Brain microvascular endothelial cell (primary cell): ENCODE measurements around the gene FBXL3.

Experiments
- DNase-seq: peaks from one replicate; pipeline ENCODE4 v3.0.0-alpha.2; 2020
- H3K27ac ChIP-seq: fragments of 250-450 bp; sonication (Bioruptor Pico); 2 replicates; pipeline ENCODE4 v1.5.1; 2020; ENCODE audit warnings: mild to moderate bottlenecking, moderate library complexity
- H3K27me3 ChIP-seq: fragments of 250-450 bp; sonication (Bioruptor Pico); replicated peaks from 2 replicates; pipeline ENCODE4 v1.5.1; 2020; ENCODE audit warnings: mild to moderate bottlenecking
- H3K36me3 ChIP-seq: fragments of 250-450 bp; sonication (Bioruptor Pico); replicated peaks from 2 replicates; pipeline ENCODE4 v1.5.1; 2020; ENCODE audit warnings: mild to moderate bottlenecking
- H3K4me3 ChIP-seq: 2 replicates; pipeline ENCODE4 v1.5.1; 2011; ENCODE audit warnings: low read depth, mild to moderate bottlenecking, control low read depth, low read length, moderate library complexity
- CTCF ChIP-seq: IDR thresholded peaks from 2 replicates; pipeline ENCODE4 v1.5.1; 2011; ENCODE audit warnings: low read depth, mild to moderate bottlenecking, moderate library complexity, low read length, control low read depth, inconsistent platforms; ENCODE audit errors: missing control alignments
- in situ Hi-C: cut with HindIII; loops from 2 replicates; pipeline ENCODE4 v1.10.0; 2017; ENCODE audit warnings: low sequenced_read_pairs, low pct_ligation_motif_present

The FBXL3 gene

GRCh38 chr13:76974618-76974975 is 52.4 kb downstream of the FBXL3 start:
- no peak overlapping the region for H3K27ac ChIP-seq
- DNase-seq: no peak
- no peaks in the 10 kb centered on the region for H3K27me3 ChIP-seq
- H3K36me3 ChIP-seq: no peaks in the 10 kb centered on the region
- TF ChIP-seq CTCF: no peak
- in situ Hi-C loops: no loop called here
- no peak overlapping the region for H3K4me3 ChIP-seq

- Histone ChIP-seq H3K27me3 (no peaks in the 10 kb centered on the region), H3K36me3 (no peaks in the 10 kb centered on the region), H3K4me3 (no peak overlapping the region), H3K27ac (no peak overlapping the region)
- in situ Hi-C loops: no loop called here
- TF ChIP-seq CTCF: no peak
- DNase-seq: no peak
Measured at GRCh38 chr13:76973920-76974617, 52.9 kb downstream of the FBXL3 start.

- in situ Hi-C loops: no loop called here
- Histone ChIP-seq H3K27ac (no peak overlapping the region), H3K27me3 (no peaks in the 10 kb centered on the region), H3K36me3 (no peaks in the 10 kb centered on the region), H3K4me3 (no peak overlapping the region)
- DNase-seq: no peak
- TF ChIP-seq CTCF: no peak
Measured at GRCh38 chr13:76971851-76972829, 54.8 kb downstream of the FBXL3 start.

- H3K4me3 ChIP-seq: no peak overlapping the region
- DNase-seq: no peak
- H3K36me3 ChIP-seq: no peaks in the 10 kb centered on the region
- in situ Hi-C loops: no loop called here
- TF ChIP-seq CTCF: no peak
- H3K27me3 ChIP-seq: no peaks in the 10 kb centered on the region
- no peak overlapping the region for H3K27ac ChIP-seq
Measured at GRCh38 chr13:76971215-76971614, 55.7 kb downstream of the FBXL3 start.

GRCh38 chr13:76969488-76970365 is 57.2 kb downstream of the FBXL3 start:
- no peaks in the 10 kb centered on the region for H3K27me3 ChIP-seq
- no peaks in the 10 kb centered on the region for H3K36me3 ChIP-seq
- no peak for DNase-seq
- in situ Hi-C loops: no loop called here
- no peak for TF ChIP-seq CTCF
- H3K27ac ChIP-seq: no peak overlapping the region
- H3K4me3 ChIP-seq: no peak overlapping the region
